A673 (cell line): ENCODE measurements around the gene IL36G. TPM values are rescaled to one million over a fixed set of nuclear protein-coding genes. Genes with fewer than 3 reads are reported as not detected.

Experiments
- BruUV-seq: library from RNA; stranded (reverse); fragments of 400-500 nt; replicated peaks from 2 replicates; lab custom pipeline; 2021; lab: Mats Ljungman, UMichigan
- CTCF ChIA-PET: fragments of 300-600 bp; sonication (Branson Sonifier 250); formaldehyde crosslinking; loops from one replicate; lab custom pipeline; 2022; ENCODE audit warnings: antibody characterized with exemption; lab: Charles Lee
- POLR2A ChIA-PET: fragments of 300-600 bp; sonication (Branson Sonifier 250); formaldehyde crosslinking; loops from one replicate; lab custom pipeline; 2022; ENCODE audit warnings: antibody characterized with exemption; ENCODE audit not compliant: low non-redundant PET; lab: Charles Lee
- DNase-seq: peaks from one replicate; pipeline ENCODE4 v3.0.0-alpha.2; 2015; ENCODE audit warnings: low spot score
- H3K27ac ChIP-seq: fragments of 200-600 bp; sonication (generic); 2 replicates; pipeline ENCODE4 v1.5.1; 2016; ENCODE audit warnings: mixed run types, low read depth, mild to moderate bottlenecking, mixed read lengths, antibody characterized with exemption, low read length; ENCODE audit not compliant: poor library complexity, severe bottlenecking
- H3K27me3 ChIP-seq: fragments of 200-600 bp; sonication (generic); replicated peaks from 2 replicates; pipeline ENCODE4 v1.6.1; 2017; ENCODE audit warnings: mixed run types, low read depth, mild to moderate bottlenecking, mixed read lengths, antibody characterized with exemption, low read length; ENCODE audit not compliant: insufficient read depth, poor library complexity
- H3K36me3 ChIP-seq: fragments of 200-600 bp; sonication (generic); 2 replicates; pipeline ENCODE4 v1.6.1; 2016; ENCODE audit warnings: mixed run types, mild to moderate bottlenecking, mixed read lengths, antibody characterized with exemption, low read length; ENCODE audit not compliant: insufficient read depth, poor library complexity, severe bottlenecking
- H3K4me1 ChIP-seq: fragments of 200-600 bp; sonication (generic); 2 replicates; pipeline ENCODE4 v1.6.1; 2017; ENCODE audit warnings: mixed run types, mild to moderate bottlenecking, mixed read lengths, antibody characterized with exemption, low read length; ENCODE audit not compliant: insufficient read depth, poor library complexity, severe bottlenecking
- H3K4me3 ChIP-seq: fragments of 200-600 bp; sonication (generic); 2 replicates; pipeline ENCODE4 v1.5.1; 2016; ENCODE audit warnings: low read depth, mixed run types, mild to moderate bottlenecking, mixed read lengths, low read length; ENCODE audit not compliant: poor library complexity, severe bottlenecking
- H3K9me3 ChIP-seq: fragments of 200-600 bp; sonication (generic); 2 replicates; pipeline ENCODE4 v1.6.1; 2016; ENCODE audit warnings: mixed run types, low read depth, mild to moderate bottlenecking, mixed read lengths, antibody characterized with exemption, low read length; ENCODE audit not compliant: poor library complexity, severe bottlenecking
- CTCF ChIP-seq: fragments of 300-800, 200-600 bp; sonication (generic); conservative IDR thresholded peaks from 2 replicates; pipeline ENCODE4 v1.5.1; 2017; ENCODE audit warnings: low read depth, mild to moderate bottlenecking, antibody characterized with exemption, low read length, moderate library complexity, mixed read lengths
- EZH2 ChIP-seq: fragments of 200-600 bp; sonication (generic); IDR thresholded peaks from 2 replicates; pipeline ENCODE4 v1.6.1; 2017; ENCODE audit warnings: borderline replicate concordance, low read depth, mild to moderate bottlenecking, mixed read lengths, antibody characterized with exemption, low read length; ENCODE audit not compliant: poor library complexity, severe bottlenecking
- intact Hi-C: fragments of 100-400 bp; cut with micrococcal nuclease; formaldehyde crosslinking; loops from one replicate; pipeline ENCODE4 v1.10.0; 2022; ENCODE audit not compliant: unreplicated experiment
- total RNA-seq: library from RNA; stranded (reverse); gene quantifications from 2 replicates; pipeline ENCODE4 v1.2.3, GENCODE V29; 2021

The IL36G gene
- total RNA-seq, 1 experiment from 2014 or later, result not detected

GRCh38 chr2:112989611-112990010 lies 11.8 kb downstream of the IL36G start:
- TF ChIP-seq EZH2 (no peak), CTCF (no peak)
- H3K27me3 ChIP-seq, result peaks cover 11% of the 10 kb centered on the region
- intact Hi-C loops, result no loop called here
- ChIA-PET CTCF (no interaction called here), POLR2A (no interaction called here)
- H3K4me1 ChIP-seq, result no peaks in the 10 kb centered on the region
- no peak overlapping the region for H3K4me3 ChIP-seq
- no peaks in the 10 kb centered on the region for H3K36me3 ChIP-seq
- no peak for DNase-seq
- no TSS peak for BruUV-seq
- H3K9me3 ChIP-seq, result no peaks in the 10 kb centered on the region
- no peak overlapping the region for H3K27ac ChIP-seq

- H3K9me3 ChIP-seq, result no peaks in the 10 kb centered on the region
- no peak for DNase-seq
- POLR2A ChIA-PET, result no interaction called here
- H3K4me3 ChIP-seq, result no peak overlapping the region
- H3K4me1 ChIP-seq, result no peaks in the 10 kb centered on the region
- no peak overlapping the region for H3K27ac ChIP-seq
- H3K27me3 ChIP-seq, result peaks cover 24% of the 10 kb centered on the region
- intact Hi-C loops, result no loop called here
- H3K36me3 ChIP-seq, result no peaks in the 10 kb centered on the region
- no TSS peak for BruUV-seq
- CTCF ChIA-PET, result no interaction called here
- no peak for TF ChIP-seq EZH2
- TF ChIP-seq CTCF, result no peak
Measured at GRCh38 chr2:112993831-112994230, 16.0 kb downstream of the IL36G start.

- BruUV-seq, result no TSS peak
- peaks cover 24% of the 10 kb centered on the region for H3K27me3 ChIP-seq
- H3K9me3 ChIP-seq, result peaks cover 5% of the 10 kb centered on the region
- H3K4me1 ChIP-seq, result no peaks in the 10 kb centered on the region
- no peak for DNase-seq
- TF ChIP-seq EZH2, result no peak
- TF ChIP-seq CTCF, result no peak
- ChIA-PET POLR2A (no interaction called here), CTCF (no interaction called here)
- no peak overlapping the region for H3K4me3 ChIP-seq
- H3K36me3 ChIP-seq, result no peaks in the 10 kb centered on the region
- no peak overlapping the region for H3K27ac ChIP-seq
- intact Hi-C loops, result no loop called here
Measured at GRCh38 chr2:112994648-112995047, 16.8 kb downstream of the IL36G start.
